Measurements from ENCODE around the gene NT5C1A.

Gene NT5C1A

DNA sequence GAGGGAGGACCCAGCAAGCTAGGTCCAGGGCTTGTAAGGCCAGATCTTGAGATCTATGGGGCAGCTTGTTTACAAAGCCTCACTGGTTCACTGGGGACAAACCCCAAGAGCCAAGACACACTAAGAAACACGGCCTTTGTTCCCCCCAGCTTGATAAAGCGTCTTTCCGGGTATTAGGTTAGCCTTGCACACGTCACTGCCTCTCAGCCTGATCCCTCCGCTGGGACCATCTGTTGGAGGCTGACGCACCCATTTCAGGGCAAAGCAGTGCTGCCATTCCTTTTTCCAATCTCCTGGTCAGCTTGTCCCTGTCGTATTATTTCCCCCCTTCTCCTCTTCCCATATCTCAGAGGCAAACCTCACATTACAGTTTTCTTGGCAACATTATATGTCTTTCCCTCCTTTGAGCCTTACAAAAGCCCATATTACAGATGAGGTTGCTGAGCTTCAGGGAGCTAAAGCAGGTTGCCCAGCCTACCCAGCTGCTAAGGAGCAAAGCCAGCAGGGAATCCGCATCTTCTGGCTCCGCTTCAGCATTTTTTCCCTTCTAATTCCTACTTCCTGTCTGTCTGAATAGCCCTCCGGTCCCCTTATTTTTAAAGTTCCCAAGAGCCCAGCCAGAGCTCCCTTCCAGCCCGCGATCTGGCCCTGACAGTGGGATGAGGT is 36.6 kb downstream of the NT5C1A start:
- in situ Hi-C loops (cut with MboI; ENCODE audit: low sequenced_read_pairs, unreplicated experiment), result no loop called here
- DNase-seq (ENCODE audit: low spot score), result no peak
- TF ChIP-seq, protein P1, sequence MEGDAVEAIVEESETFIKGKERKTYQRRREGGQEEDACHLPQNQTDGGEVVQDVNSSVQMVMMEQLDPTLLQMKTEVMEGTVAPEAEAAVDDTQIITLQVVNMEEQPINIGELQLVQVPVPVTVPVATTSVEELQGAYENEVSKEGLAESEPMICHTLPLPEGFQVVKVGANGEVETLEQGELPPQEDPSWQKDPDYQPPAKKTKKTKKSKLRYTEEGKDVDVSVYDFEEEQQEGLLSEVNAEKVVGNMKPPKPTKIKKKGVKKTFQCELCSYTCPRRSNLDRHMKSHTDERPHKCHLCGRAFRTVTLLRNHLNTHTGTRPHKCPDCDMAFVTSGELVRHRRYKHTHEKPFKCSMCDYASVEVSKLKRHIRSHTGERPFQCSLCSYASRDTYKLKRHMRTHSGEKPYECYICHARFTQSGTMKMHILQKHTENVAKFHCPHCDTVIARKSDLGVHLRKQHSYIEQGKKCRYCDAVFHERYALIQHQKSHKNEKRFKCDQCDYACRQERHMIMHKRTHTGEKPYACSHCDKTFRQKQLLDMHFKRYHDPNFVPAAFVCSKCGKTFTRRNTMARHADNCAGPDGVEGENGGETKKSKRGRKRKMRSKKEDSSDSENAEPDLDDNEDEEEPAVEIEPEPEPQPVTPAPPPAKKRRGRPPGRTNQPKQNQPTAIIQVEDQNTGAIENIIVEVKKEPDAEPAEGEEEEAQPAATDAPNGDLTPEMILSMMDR (IDR thresholded peaks at IDR 0.05; ENCODE audit: borderline replicate concordance, control extremely low read depth, extremely low read depth, insufficient read depth, missing control alignments), result no peak

DNA sequence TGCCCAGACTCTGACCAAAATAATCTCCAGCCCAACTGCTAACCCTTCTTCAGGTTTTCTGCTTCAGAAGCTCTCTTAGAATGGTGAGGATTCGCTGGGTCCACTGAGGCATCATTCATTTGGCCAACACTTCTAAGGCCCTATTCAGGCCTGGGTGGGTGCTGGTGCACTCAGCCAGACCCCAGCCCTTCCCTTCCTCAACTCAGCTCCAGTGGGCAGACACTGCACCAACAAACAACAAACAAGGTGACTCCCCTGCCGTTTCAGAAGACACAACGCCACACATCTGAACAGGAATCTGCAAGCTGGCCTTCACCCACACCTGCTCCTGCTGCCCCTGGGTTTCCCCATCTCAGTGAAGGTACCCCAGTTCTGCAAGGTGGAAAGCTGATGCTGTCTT is 38.5 kb downstream of the NT5C1A start:
- in situ Hi-C loops (cut with MboI; ENCODE audit: low sequenced_read_pairs, unreplicated experiment), result no loop called here
- DNase-seq (ENCODE audit: low spot score), result no peak
- TF ChIP-seq, protein P1 (IDR thresholded peaks at IDR 0.05; ENCODE audit: borderline replicate concordance, control extremely low read depth, extremely low read depth, insufficient read depth, missing control alignments), result no peak

DNA sequence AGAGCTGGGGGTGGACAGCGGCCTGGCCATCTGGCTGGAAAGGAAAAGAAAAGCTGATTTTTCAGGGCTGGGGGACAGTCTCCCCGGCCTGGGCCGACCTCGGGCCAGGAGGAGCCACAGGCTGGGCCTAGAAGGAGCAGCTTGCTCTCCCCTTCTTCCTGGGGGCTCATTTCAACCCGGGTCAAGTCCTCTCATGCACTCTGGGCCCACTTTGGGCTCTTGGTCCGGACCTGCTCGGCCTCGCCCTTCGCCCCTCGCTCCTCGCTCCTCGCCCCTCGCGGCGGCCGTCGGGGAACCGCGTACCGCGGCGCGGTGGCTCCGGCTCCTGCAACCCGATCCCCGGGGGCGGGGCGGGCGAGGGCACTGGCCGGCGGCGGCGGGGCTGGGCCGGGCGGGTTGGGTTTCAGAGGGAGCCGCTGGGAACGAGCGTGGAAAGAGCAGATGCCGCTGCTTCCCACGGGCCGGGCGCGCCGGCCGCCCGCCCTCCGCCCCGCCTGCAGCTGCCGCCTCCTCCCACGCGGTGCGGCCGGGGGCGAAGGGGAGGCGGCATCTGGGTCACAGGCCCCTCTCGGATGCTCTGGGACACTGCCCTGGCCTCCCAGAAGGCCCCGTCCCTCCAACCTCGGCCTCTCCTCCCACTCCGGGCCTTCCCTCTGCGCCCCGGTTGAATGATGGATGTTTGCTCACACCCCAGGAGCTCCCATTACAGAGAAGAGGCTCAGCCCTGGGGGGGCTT is 39.1 kb downstream of the NT5C1A start:
- no peak for DNase-seq (ENCODE audit: low spot score)
- TF ChIP-seq, protein P1 (IDR thresholded peaks at IDR 0.05; ENCODE audit: borderline replicate concordance, control extremely low read depth, extremely low read depth, insufficient read depth, missing control alignments), result no peak
- in situ Hi-C loops (cut with MboI; ENCODE audit: low sequenced_read_pairs, unreplicated experiment), result no loop called here

DNA sequence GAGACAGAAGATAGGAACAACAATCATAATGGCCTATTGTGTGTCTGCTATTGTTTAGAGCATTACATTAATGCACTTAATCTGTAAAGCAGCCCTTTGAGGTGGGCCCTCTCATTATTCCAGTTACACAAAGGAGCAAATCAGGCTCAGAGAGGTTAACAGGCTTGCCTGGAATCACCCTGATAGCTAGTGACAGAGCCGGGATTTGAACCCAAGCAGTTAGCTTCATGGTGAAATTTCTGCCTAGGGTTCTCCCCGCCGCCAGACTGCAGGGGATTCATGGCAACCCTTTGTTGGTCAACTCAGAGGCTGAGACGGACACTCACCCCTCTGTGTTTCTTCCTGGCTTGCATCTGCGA is 39.6 kb downstream of the NT5C1A start:
- in situ Hi-C loops (cut with MboI; ENCODE audit: low sequenced_read_pairs, unreplicated experiment), result no loop called here
- TF ChIP-seq, protein P1 (IDR thresholded peaks at IDR 0.05; ENCODE audit: borderline replicate concordance, control extremely low read depth, extremely low read depth, insufficient read depth, missing control alignments), result no peak

DNA sequence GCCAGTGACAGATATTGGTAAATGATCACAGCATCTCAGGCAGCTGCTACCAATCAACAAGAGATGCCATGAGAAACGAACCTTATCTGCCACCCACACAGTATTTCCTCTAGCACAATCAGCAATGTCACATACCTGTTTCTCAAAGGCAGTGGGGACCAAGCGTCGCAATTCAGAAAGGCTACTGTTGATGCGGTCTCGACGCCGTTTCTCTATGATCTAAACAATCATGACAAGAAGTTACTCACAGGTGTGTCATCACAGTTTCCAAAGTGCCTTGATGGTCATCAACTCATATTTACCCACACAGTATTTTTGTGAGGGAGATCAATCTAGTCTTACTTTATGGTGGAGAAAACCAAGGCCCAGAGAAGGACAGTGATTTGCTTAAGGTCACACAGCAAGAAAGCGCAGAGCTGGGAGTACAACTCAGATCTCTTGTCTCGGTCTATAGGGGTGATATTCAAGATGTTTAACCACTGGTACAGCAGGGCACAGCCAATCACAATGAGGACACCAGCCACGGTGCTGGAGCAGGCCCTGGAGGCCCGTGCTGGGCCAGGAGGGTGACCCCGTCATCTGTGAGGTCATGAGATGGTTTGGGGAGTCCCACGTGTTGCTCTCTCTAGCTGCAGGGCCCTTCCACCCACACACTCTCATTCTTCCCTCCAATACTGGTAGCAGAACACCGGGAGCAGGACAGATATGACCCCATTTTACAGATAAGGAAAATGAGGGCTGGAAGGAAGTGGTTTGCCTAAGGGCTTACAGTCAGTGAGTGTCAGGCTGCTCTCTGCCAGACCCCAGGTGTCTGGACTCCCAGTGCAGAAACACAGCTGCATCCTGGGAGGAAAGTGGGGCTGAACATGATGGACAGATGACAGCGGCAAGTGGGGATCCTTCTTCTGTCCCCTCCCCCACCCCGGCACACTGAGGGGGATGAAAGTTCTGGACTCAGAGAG is 40.3 kb downstream of the NT5C1A start:
- TF ChIP-seq, protein P1 (IDR thresholded peaks at IDR 0.05; ENCODE audit: borderline replicate concordance, control extremely low read depth, extremely low read depth, insufficient read depth, missing control alignments), result no peak
- DNase-seq (ENCODE audit: low spot score), result no peak
- in situ Hi-C loops (cut with MboI; ENCODE audit: low sequenced_read_pairs, unreplicated experiment), result no loop called here

More for the DNA sequence above, 39.6 kb downstream of the NT5C1A start:
- no peak for DNase-seq (ENCODE audit: low spot score)

DNA sequence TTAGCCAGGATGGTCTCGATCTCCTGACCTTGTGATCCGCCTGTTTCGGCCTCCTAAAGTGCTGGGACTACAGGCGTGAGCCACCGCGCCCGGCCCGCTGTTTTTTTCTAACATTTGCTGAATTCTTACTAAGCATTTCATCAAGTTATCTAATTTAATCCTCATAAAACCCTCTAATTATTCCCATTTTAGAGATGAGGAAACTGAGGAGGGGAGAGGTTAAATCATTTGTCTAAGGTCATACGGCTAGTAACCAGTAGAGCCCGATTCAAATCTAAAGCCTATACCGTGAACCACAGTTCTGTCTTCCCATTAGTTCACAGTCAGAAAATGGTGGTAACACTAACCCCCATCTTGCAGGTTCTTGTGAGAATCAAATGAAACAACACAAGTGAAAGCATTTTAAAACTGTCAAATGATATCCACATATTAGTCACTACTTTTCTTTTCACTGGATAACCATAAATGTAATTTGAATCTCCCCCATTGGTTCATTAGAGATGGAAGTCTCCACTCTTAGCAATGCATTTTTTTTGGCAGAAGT is 43.0 kb downstream of the NT5C1A start:
- DNase-seq (ENCODE audit: low spot score), result no peak
- in situ Hi-C loops (cut with MboI; ENCODE audit: low sequenced_read_pairs, unreplicated experiment), result no loop called here
- TF ChIP-seq, protein P1 (IDR thresholded peaks at IDR 0.05; ENCODE audit: borderline replicate concordance, control extremely low read depth, extremely low read depth, insufficient read depth, missing control alignments), result no peak
